ENCODE data around the gene FER1L5.

FER1L5 gene

DNA sequence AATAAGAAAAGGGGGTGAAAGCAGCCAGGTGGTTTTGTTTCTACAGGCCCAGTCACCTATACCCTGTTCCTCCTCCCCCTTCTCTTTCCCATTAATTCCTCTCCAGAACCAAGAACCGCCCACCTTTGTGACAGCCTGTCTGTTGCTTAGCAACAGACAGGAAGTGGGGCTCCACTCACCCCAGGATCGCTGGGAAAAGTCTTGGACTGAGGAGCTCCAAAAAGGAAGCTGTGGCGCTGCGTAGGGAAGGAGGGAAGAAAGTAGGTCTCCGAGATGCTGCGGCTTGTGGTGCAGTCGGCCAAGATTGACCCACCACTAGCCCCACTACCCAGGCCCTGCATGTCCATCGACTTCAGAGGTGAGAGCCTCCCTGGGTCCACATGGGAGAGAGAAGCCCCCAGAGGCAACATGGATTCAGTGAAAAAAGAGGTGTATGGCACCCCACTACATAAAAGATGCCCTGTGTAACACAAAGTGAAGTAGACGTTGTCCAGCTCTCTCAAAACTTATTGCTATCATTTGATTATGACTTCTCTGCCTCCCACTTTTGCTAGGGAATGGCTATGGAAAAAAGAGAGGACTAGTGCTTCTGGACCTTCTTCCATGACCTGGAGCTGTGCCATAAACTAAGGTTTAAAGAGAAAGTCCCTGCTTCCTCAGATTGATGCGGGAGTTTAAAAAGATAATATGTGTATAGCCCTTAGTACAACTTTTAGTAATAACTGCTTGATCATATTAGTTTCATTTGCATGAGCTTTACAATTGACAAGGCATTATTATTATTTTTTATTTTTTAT lies at the start of gene FER1L5:
Gene FER1L5 (plus strand): TSS at position 201 of the 797 bp plus-strand sequence. CDS start 73 bp downstream, at position 274.
- no peak for DNase-seq

DNA sequence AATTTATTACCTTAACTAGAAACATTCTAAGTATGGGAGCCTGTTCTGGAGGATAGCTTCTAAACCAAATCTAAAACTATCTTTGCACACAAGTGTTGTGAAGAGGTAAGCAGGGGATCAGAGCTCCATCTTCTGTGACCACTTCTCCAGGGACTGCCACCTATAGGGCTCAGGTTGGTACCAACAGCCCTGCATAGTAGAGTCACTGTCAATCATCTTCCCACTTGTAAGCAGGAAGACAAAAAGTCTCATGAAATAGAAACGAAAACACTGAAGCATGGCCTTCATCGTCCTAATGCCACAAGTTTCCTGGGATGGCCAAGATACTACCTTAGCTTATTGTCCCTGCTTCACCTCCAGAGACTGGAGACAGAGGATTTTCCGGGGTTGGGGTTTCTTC lies 48.3 kb upstream of the FER1L5 start:
- DNase-seq: no peak

DNA sequence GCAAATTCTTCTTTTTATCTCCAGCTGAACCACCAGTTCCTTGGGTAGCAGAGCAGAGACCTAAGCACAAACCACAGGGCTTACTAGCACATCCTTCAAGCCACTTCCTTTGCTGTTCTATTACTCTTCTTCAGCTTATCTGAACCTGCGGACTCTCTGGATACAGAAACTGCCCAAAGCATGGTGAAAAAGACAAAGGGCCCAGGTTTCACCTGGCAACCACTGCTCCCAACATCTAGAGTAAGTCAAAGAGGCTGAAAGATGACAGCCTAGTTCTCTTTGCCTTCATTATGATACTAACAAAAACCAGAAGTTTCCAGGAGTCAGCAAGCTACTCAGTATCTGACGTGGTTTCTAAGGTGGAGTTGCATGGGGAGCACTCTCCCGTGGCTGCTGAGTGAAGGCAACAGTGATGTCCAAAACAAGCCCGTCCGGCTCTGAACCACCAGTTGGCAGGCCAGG lies 47.8 kb upstream of the FER1L5 start:
- peak; percentile 20 for DNase-seq

DNA sequence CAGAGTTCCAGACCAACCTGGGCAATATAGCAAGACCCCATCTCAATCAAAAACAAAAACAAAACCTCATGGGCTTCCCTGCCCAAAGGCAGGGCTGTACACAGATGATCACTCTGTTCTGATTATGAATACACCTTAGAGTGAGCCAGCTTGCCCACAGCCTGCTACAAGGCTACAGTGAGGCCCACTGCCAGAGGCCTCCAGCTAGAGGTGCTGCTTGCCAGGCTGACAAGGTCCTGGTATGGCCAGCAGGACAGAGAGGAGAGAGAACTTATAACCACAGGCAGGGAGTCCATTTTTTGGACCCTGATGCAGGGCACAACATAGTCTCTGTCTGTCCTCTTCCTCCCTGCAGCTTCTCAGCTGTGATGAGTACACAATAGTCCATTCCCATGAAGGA lies 46.0 kb upstream of the FER1L5 start:
- no peak for DNase-seq

DNA sequence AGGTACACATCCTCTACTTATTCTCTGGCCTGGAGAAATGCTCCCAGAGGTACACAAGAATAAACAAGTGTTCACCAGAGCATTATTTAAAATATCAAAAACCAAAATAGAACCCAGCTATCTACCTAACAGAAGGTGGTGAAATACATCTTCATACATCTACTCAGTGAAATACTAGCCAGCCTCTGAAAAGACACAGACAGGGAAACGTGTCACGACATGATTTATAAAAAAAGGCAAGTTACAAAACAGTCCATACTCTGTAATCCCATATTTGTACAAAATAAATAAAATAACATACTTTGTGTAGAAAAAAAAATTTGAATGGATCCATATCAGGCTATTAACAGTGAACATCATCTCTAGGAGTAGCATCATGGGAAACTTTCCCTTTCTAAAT lies 42.6 kb upstream of the FER1L5 start:
- DNase-seq: no peak

DNA sequence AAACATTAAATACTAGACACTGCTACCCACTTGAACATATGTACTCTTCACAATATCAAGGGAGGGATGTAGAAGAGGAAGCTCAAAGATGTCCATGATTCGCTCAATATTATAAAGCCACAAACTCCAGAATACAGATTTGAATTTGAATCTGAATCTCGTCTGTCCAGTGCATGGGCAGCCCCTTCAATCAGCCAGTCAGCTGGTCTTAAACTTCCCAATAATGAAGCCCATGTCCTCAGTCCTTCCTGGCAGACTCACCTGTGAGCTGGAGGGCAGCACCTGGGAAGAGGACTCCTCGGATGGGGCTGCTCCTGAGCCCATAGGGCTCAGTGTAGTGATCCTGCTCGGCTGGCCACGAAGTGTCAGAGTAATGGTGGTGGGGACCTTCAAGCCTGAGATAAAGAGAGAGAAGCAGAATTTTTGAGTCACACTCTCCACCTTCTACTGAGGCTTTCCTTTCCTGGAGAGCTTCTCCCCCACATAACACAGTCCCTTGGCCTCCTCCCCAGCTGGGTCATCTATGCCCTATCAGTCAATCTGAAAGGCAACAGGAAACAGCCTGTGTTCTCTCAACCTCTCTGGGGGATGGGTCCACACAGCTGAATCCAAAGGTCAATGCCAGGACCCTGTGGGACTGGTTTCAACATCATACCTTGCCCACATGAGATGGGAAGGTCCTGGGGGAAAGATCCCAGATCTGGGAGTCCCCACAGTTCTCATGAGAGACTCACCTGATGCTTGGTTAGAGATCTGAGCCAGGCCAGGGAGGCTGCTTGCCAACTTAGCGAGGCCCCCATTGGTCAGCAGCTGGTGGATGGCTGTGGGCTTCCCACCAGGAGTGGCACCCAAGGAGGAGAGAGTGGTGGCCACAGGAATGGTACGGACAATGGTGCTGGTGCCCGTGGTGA lies 40.9 kb upstream of the FER1L5 start:
- no peak for DNase-seq

DNA sequence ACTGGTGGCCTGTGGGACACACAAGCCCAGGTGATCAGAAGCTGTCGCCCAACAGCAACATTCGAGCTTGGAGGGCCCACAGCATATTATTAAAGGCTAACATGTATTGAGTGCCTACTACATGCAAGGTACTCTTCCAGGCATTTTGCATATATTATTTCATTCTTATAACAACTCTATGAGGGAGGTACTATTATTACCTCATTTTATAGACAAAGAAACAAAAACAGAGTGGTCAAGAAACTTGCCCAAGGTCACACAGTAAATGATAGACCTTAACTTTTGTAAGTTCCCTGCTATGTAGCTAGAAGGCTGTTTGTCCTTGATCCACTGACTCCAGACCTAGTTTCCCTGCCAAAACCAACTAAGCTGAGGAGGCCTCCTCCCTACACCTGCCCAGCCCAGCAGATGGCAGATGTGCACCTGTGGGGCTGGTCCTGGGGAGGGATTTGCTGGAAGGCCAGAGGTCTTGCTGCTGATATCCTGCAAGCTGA lies 40.2 kb upstream of the FER1L5 start:
- no peak for DNase-seq

DNA sequence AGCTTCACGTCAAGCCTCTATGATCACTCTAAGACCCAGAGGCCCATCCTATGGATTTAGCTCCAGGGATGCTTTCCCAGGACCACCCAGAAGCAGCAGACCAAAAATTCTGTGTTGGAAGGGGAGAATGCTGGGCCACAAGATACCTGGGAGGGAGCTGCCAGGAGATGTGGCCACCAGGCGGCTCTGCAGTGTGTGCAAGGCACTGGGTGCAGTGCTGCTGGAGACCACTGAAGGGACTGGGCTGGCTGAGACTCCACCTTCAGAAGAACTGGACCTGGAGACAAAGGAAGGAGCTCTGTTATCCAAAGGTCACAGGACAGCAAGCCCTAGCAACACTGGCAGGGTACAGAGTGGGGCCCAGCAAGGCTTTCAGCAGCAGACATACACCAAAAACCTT lies 38.5 kb upstream of the FER1L5 start:
- no peak for DNase-seq

DNA sequence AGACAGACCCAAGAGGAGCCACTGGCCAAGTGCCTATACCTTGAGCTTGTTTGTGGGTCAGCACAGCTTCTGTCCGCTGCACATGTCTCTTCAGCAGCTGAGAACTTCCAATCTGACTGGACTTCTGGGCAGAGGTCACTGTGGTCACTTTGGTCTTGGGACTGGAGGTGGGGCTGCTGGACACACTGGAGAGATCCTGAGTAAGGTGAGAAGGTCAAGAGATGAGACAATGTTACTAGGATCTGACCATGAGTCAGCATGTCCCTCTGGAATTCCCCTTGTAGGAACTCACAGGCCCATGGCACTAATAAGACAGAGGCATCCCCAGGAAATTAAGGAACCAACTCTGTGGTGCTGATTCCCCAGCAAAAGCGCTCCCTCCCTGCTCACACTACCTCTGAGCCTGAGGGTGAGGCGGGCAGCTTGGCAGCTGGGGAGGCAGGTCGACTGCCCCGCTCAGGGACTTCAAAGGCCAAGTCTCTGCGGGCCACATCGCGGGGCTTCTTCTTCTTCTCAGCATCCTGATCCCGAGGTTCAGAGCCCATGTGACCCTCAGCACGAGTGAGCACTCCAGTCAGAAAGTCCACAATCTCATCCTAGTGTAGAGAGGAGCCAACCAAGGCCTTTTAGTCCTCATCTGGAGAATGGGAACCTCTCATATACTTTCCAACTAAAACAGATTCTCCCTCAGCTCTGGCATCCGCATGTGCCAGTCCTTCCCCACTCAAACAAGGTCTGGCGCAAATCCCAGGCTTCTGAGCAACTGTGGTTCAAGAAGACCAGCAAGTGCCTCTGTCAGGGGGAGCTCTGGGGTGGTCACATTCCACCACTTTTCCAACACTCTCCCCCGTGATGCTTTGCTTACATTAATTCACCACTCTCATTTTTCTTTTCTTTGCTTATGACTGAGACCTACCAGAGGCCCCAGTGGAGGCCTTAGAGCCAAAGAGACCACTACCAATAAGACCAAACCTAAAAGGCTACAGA lies 33.8 kb upstream of the FER1L5 start:
- no peak for DNase-seq

DNA sequence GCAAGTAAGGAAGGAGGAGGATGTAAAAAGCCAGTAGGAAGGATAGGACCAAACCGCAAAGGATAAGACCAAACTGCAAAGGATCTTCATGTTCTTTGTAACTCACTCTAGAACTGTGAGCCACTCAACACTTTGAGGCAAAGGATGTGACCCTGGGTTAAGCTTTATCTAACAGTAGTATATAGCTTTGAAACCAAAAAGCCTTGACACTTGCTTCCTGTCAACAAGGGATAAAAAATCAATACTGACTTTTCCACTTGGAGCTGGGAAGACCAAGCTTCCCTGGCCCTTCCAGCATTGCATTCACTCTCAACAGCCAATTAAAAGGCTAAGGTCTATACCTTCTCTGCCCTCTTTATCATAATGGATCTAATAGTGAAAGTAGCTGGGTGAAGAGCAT lies 26.4 kb upstream of the FER1L5 start:
- DNase-seq: no peak

DNA sequence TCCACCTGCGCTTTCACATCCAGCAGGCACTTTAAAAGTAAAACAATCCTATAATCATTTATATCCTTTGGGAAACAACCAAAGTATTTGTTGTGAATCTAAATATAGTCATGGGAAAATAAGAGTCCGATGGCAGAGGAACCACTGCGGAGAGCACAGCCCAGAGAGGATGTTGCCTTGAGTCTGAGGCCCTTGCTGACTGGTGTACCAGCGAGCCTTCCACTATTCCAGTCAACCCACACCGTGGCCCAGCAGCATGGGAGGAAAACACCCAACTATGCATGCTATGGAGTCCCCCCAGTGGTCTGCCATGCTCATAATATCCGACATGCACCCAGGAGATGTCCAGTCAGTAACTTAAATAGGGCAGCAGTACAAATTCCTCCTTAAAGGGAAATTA lies 26.0 kb upstream of the FER1L5 start:
- no peak for DNase-seq

DNA sequence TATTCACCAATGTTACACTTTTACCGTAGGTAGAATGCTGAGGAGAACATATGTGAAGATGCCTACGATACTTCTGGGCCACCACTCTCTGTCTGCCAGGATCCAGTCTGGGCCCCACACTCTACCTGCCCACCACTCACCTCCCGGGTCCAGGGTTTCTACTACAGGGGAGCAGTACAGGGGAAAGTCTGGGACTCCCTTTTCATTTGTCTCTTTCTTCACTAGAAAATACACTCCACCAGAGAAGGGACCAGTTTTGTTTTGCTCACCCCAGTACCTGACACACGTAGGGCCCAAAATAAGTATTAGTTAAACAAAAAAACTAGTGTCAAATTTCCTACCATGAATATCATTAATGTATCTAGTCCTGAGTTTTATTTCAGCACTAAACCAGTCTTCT lies 25.6 kb upstream of the FER1L5 start:
- no peak for DNase-seq

DNA sequence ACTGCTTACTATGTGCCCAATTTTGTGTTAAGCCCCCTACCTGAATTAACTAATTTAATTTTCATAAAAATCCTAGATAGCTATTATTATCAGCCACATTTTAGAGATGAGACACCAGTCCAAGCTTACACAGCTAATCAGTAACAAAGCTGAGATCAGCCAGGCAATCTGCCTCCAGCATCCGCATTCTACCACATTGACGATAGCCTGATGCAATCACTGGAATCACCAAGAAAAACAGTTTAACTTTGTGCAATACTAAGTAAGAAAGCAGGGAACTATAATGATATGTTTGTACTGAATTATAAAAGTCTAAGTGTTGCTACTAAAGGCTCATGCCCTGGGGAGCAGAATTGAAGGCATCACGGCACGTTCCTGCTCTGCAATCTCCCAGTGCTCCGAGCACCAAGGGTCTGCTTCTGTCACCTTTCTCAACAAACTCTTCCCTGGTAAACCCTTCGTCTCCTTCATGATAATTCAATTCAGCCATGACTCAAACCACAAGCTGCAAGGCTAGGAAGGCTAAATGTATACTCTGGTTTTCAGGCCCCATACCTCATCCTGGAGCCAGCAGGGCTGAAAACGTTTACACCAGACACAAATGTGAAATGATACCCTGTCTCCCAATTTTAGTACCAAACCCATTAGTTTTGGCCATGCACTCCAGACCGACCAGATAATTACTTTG lies 23.8 kb upstream of the FER1L5 start:
- DNase-seq: no peak

DNA sequence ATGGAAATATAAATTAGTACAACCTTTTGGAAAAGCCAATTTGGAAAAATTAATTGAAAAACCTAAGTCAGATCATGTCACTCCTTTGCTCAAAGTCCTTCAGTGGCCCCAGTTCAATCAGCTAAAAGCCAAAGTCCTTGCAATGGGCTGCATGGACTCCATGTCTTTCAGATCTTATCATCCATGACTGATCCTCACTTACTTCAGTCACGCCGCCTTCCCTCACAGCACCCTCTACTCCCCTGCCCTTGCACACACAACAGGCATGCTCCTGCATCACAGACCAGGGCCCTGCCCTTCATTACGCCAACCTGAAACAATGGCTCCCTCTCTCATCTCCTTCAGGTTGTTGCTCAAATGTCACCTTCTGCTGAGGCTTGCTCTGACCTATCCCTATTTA lies 20.0 kb upstream of the FER1L5 start:
- no peak for DNase-seq

DNA sequence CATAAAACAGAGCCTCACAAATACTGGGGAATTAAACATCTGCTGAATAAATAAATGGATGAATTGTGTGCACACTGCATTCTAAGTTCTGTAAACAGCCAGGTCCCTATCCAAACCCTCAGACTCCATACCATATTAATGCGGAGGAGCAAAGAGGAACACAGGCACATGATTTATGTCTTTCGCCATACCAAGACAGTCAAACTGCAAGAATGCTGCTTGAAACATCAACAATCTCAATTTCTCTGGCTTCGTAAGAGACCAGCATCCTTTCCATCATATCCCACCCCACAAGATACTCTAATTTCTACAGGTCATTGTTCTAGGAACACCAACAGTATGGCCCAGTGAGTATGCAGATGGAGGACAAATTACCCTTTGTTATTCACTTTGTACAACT lies 19.4 kb upstream of the FER1L5 start:
- no peak for DNase-seq

DNA sequence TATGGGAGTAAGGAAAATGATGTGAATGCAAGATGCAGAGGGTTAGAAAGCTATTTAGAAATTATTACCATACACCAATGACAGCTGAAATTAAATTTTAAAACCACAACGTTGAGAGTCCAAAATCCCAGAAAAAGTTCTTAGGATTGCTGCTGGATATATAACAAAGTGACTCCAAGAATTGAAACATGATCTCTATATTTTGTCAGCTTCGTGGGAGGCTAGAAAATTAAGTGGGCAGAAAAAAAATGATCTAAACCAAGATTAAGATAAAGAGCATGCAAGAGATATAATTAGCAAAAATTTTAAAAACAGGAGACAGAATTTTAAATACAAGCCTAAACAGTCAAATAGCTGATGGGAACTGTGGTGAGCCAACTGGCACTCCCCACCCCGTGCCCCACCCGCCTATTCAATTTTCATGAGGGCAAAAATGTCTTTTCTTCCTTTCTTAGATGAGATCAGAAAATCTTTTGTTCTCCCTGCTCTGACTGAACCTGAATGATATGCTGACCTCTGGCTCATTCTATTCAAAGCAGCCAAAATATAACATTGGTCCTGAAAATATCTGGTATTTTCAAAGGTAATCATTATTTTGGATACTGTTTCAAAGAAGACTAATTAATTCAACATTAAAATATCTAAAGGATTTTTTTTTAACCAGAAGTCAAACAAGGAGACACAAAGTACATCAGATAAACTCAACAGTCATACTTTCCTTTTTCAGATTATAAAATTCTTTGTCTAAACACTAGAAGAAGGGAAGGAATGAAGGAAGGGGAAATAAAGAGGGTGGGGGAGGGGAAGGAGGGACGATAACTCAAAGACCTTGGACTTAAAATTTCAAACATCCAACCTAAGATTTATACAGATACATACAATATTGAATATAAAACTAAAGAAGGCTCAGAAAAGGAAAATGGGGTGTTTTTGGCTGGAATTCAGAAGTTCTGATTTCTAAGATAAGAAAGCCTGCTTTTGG lies 16.7 kb upstream of the FER1L5 start:
- no peak for DNase-seq

DNA sequence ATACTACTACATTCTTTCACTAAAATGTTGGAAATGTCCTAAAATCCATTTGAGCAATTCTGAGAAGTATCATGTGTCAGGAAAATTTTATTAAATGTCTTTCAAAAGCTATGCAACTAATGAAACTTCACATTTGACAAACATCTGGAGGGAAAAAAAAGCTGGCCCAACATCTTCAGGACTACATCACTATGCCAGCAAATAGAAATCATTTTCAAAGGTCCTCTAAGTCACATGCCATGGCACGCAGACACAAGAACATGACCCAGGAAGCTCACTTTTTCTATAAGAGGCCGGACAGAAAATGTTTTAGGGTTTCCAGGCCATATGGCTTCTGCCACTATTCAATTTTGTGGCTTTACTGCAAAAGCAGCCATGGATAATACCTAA lies 16.0 kb upstream of the FER1L5 start:
- DNase-seq: no peak

DNA sequence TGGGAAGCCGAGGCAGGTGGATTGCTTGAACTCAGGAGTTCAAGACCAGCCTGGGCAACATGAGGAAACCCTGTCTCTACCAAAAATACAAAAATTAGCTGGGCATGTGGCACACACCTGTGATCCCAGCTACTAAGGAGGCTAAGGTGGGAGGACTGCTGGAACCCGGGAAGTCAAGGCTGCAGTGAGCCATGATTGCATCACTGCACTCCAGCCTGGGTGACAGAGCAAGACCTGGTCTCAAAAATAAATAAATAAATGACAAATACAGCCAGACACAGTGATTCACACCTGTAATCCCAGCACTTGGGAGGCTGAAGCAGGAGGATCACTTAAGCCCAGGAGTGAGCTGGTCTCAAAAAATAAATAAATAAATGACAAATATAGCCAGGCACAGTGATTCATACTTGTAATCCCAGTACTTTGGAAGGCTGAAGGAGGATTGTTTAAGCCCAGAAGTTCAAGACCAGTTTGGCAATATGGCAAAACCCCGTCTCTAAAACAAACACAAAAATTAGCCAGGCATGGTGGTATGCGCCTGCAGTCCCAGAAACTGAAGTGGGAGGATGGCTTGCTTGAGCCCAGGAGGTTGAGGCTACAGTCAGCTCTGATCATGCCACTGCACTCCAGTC lies 10.6 kb upstream of the FER1L5 start:
- DNase-seq: no peak

DNA sequence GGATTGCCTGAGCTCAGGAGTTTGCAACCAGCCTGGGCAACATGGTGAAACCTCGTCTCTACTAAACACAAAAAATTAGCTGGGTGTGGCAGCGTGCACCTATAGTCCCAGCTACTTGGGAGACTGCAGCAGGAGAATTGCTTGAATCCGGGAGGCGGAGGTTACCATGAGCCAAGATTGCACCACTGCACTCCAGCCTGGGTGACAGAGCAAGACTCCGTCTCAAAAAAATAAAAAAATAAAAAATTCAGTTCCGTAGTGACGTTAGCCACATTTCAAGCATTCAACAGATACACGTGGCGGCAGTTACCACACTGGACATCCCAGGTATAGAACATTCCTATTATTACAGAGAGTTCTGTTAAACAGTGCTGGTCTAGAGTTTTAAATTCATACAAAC lies 8.9 kb upstream of the FER1L5 start:
- DNase-seq: no peak

DNA sequence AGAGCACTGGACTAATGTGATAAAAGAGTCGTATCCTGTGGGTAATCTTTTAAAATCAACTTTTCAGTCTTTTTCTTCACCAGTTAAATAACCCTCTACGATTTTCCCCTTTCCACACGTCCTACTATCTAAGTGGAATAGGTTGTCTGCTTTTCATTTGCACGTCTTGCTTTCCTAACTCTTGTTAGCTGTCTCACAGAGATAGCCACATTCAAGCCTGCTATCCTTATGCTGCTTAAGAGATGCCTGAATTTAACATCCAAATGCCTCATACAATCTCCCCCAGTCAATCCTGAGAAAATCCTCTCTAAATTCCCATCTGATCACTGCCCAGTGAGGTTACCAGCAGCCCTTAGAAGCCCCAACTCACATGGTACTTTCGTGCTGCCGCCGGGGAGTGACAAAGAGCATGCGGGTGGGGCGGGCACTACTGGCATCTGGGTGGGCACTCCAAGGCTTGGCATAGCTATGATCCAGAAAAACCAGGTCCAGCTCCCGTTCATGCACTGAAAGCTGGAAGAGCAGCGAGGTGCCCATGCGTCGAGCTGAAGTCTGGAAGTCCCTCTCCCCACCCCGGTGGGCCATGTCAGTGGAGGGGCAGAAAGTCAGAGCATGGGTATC lies 5.9 kb upstream of the FER1L5 start:
- no peak for DNase-seq
